GM12864 (cell line): ENCODE results near the gene METTL21A.

Source experiments
- DNase-seq: peaks from one replicate; pipeline ENCODE4 v3.0.0-alpha.2; 2011; ENCODE audit warnings: low read depth
- H3K4me3 ChIP-seq: 2 replicates; pipeline ENCODE4 v1.5.1; 2011; ENCODE audit warnings: mild to moderate bottlenecking, low read depth, low read length, control low read depth
- TF ChIP-seq, protein P1 (sequence below): IDR thresholded peaks from 2 replicates; pipeline ENCODE4 v1.5.1; 2011; ENCODE audit warnings: low read depth, mild to moderate bottlenecking, moderate library complexity, low read length, control low read depth, inconsistent platforms; ENCODE audit errors: missing control alignments

METTL21A gene

GRCh38 chr2:207567671-207568070 is 57.5 kb downstream of the METTL21A start:
- no peak overlapping the region for H3K4me3 ChIP-seq
- TF ChIP-seq, protein P1, sequence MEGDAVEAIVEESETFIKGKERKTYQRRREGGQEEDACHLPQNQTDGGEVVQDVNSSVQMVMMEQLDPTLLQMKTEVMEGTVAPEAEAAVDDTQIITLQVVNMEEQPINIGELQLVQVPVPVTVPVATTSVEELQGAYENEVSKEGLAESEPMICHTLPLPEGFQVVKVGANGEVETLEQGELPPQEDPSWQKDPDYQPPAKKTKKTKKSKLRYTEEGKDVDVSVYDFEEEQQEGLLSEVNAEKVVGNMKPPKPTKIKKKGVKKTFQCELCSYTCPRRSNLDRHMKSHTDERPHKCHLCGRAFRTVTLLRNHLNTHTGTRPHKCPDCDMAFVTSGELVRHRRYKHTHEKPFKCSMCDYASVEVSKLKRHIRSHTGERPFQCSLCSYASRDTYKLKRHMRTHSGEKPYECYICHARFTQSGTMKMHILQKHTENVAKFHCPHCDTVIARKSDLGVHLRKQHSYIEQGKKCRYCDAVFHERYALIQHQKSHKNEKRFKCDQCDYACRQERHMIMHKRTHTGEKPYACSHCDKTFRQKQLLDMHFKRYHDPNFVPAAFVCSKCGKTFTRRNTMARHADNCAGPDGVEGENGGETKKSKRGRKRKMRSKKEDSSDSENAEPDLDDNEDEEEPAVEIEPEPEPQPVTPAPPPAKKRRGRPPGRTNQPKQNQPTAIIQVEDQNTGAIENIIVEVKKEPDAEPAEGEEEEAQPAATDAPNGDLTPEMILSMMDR = no peak
- DNase-seq = no peak

- H3K4me3 ChIP-seq = no peak overlapping the region
- TF ChIP-seq, protein P1 = no peak
- DNase-seq = no peak
Measured at GRCh38 chr2:207565736-207566500, 59.3 kb downstream of the METTL21A start.
